GM12891 (cell line): ENCODE results near the gene MAMDC2.

Experiments
- POLR2A ChIP-seq: IDR thresholded peaks from 2 replicates; pipeline ENCODE4 v1.6.1; 2011; ENCODE audit warnings: low read depth, low read length, control low read depth
- POLR2AphosphoS5 ChIP-seq: IDR thresholded peaks from 2 replicates; pipeline ENCODE4 v1.6.1; 2011; ENCODE audit warnings: low read depth, low read length, control low read depth
- POU2F2 ChIP-seq: IDR thresholded peaks from 2 replicates; pipeline ENCODE4 v1.6.1; 2011; ENCODE audit warnings: low read depth, mild to moderate bottlenecking, control low read depth, low read length, moderate library complexity
- SPI1 ChIP-seq: IDR thresholded peaks from 2 replicates; pipeline ENCODE4 v1.6.1; 2011; ENCODE audit warnings: low read depth, low read length, control low read depth
- TAF1 ChIP-seq: IDR thresholded peaks from 2 replicates; pipeline ENCODE4 v1.6.1; 2011; ENCODE audit warnings: low read depth, low read length, control low read depth

DNA sequence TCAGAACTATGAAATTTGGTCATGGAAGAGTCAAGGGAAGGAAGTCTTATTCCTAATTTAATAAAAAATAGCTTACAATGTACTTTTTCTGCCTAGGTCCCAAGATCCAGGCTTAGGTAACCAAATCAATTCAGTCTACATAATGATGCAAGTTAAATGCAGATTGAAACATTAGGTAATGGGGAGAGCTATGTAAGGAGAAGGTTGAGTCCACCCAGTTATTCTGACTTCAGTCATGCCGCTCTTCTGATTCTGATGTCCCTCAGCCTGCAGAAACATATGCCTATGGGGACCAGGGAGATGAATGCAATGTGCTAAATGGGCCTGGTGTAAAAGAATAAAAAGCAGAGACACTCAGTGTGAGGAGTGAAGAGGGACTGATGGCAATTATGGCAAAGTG, 63.9 kb downstream of the MAMDC2 start:
- TF ChIP-seq TAF1 (no peak), POLR2A (no peak), POLR2AphosphoS5 (no peak), POU2F2 (no peak), SPI1 (no peak)
